H9 (cell line): Measurements from ENCODE around the gene FBXW9. TPM values are rescaled to one million over a fixed set of nuclear protein-coding genes. Genes with fewer than 3 reads are reported as not detected.

Experiments used
- DNase-seq: peaks from one replicate; pipeline ENCODE4 v3.0.0-alpha.2; 2017
- H2AFZ ChIP-seq: one replicate; pipeline ENCODE4 v1.6.1; 2013; ENCODE audit warnings: mild to moderate bottlenecking, low read length, control low read depth, moderate library complexity
- H2AK5ac ChIP-seq: 2 replicates; pipeline ENCODE4 v1.6.1; 2013; ENCODE audit warnings: low read length, control low read depth, mixed read lengths; ENCODE audit not compliant: insufficient read length
- H2BK120ac ChIP-seq: one replicate; pipeline ENCODE4 v1.6.1; 2013; ENCODE audit warnings: low read depth, mild to moderate bottlenecking, low read length, control low read depth, inconsistent platforms; ENCODE audit not compliant: poor library complexity, severe bottlenecking
- H2BK12ac ChIP-seq: 2 replicates; pipeline ENCODE4 v1.6.1; 2013; ENCODE audit warnings: low read length, control low read depth, mixed read lengths, low read depth; ENCODE audit not compliant: insufficient read length
- H2BK15ac ChIP-seq: 2 replicates; pipeline ENCODE4 v1.6.1; 2013; ENCODE audit warnings: low read depth, low read length, control low read depth
- H2BK20ac ChIP-seq: one replicate; pipeline ENCODE4 v1.6.1; 2013; ENCODE audit warnings: low read depth, mild to moderate bottlenecking, low read length, control low read depth, inconsistent platforms; ENCODE audit not compliant: poor library complexity, severe bottlenecking
- H2BK5ac ChIP-seq: 2 replicates; pipeline ENCODE4 v1.6.1; 2013; ENCODE audit warnings: low read length, control low read depth, mixed read lengths; ENCODE audit not compliant: insufficient read length
- H3K14ac ChIP-seq: 2 replicates; pipeline ENCODE4 v1.6.1; 2013; ENCODE audit warnings: low read length, control low read depth; ENCODE audit not compliant: insufficient read depth
- H3K18ac ChIP-seq: 2 replicates; pipeline ENCODE4 v1.6.1; 2013; ENCODE audit warnings: low read depth, mild to moderate bottlenecking, mixed read lengths, low read length, control low read depth; ENCODE audit not compliant: insufficient read length
- H3K23ac ChIP-seq: 2 replicates; pipeline ENCODE4 v1.6.1; 2013; ENCODE audit warnings: low read length, control low read depth, mixed read lengths, low read depth; ENCODE audit not compliant: insufficient read length
- H3K23me2 ChIP-seq: 2 replicates; pipeline ENCODE4 v1.6.1; 2013; ENCODE audit warnings: low read depth, mild to moderate bottlenecking, mixed read lengths, low read length, control low read depth; ENCODE audit not compliant: insufficient read length, poor library complexity, severe bottlenecking
- H3K27ac ChIP-seq: 2 replicates; pipeline ENCODE4 v1.5.1; 2013; ENCODE audit warnings: low read length, control low read depth, mixed read lengths, low read depth; ENCODE audit not compliant: insufficient read length
- H3K27me3 ChIP-seq: 2 replicates; pipeline ENCODE4 v1.6.1; 2013; ENCODE audit warnings: low read length, control low read depth, inconsistent platforms; ENCODE audit not compliant: insufficient read depth
- H3K4ac ChIP-seq: 2 replicates; pipeline ENCODE4 v1.6.1; 2013; ENCODE audit warnings: low read depth, mild to moderate bottlenecking, control low read depth, inconsistent platforms, low read length, moderate library complexity
- H3K4me1 ChIP-seq: 2 replicates; pipeline ENCODE4 v1.6.1; 2013; ENCODE audit warnings: low read length, control low read depth, inconsistent platforms; ENCODE audit not compliant: insufficient read depth
- H3K4me2 ChIP-seq: 2 replicates; pipeline ENCODE4 v1.6.1; 2013; ENCODE audit warnings: low read length, control low read depth, mixed read lengths; ENCODE audit not compliant: insufficient read length, insufficient read depth
- H3K56ac ChIP-seq: 2 replicates; pipeline ENCODE4 v1.6.1; 2013; ENCODE audit warnings: low read depth, mild to moderate bottlenecking, mixed read lengths, low read length, control low read depth; ENCODE audit not compliant: insufficient read length
- H3K79me1 ChIP-seq: 2 replicates; pipeline ENCODE4 v1.6.1; 2013; ENCODE audit warnings: low read depth, mild to moderate bottlenecking, moderate library complexity, low read length, control low read depth, inconsistent platforms; ENCODE audit not compliant: insufficient read depth, poor library complexity, severe bottlenecking
- H3K79me2 ChIP-seq: 2 replicates; pipeline ENCODE4 v1.6.1; 2013; ENCODE audit warnings: low read length, control low read depth, inconsistent platforms; ENCODE audit not compliant: insufficient read depth
- H3K9ac ChIP-seq: 2 replicates; pipeline ENCODE4 v1.6.1; 2013; ENCODE audit warnings: low read length, control low read depth, mixed read lengths; ENCODE audit not compliant: insufficient read length; ENCODE audit errors: extremely low read depth
- H3K9me3 ChIP-seq: one replicate; pipeline ENCODE4 v1.6.1; 2013; ENCODE audit warnings: low read depth, low read length, inconsistent platforms; ENCODE audit not compliant: control insufficient read depth
- H3T11ph ChIP-seq: one replicate; pipeline ENCODE4 v1.6.1; 2013; ENCODE audit warnings: mild to moderate bottlenecking, low read length, control low read depth, inconsistent platforms
- H4K20me1 ChIP-seq: one replicate; pipeline ENCODE4 v1.6.1; 2013; ENCODE audit not compliant: control insufficient read depth, insufficient read length, insufficient read depth
- H4K5ac ChIP-seq: 2 replicates; pipeline ENCODE4 v1.6.1; 2013; ENCODE audit warnings: low read depth, mild to moderate bottlenecking, mixed read lengths, low read length, control low read depth; ENCODE audit not compliant: insufficient read length
- H4K8ac ChIP-seq: replicated peaks from 2 replicates; pipeline ENCODE4 v1.6.1; 2013; ENCODE audit warnings: low read length, control low read depth, mixed read lengths, low read depth; ENCODE audit not compliant: insufficient read length
- H4K91ac ChIP-seq: 2 replicates; pipeline ENCODE4 v1.6.1; 2013; ENCODE audit warnings: low read depth, mild to moderate bottlenecking, moderate library complexity, mixed read lengths, low read length, control low read depth; ENCODE audit not compliant: insufficient read length
- H3K27ac Mint-ChIP-seq, 3 experiments: 2 replicates in 2 of 3; 3 replicates in 1 of 3; pipeline ENCODE4 v1.8.0; 2020 to 2021; ENCODE audit warnings: mixed read lengths in 3 of 3, mild to moderate bottlenecking in 1 of 3, moderate library complexity in 1 of 3
- H3K27me3 Mint-ChIP-seq: 2 replicates; pipeline ENCODE4 v1.8.0; 2021; ENCODE audit warnings: low read depth, mild to moderate bottlenecking, moderate library complexity, mixed read lengths
- H3K36me3 Mint-ChIP-seq, 3 experiments: 2 replicates in 2 of 3; 3 replicates in 1 of 3; pipeline ENCODE4 v1.8.0; 2020 to 2021; ENCODE audit warnings: low read depth in 3 of 3, mixed read lengths in 3 of 3; ENCODE audit not compliant: insufficient read depth in 1 of 3
- H3K4me1 Mint-ChIP-seq, 2 experiments: 2 replicates each; pipeline ENCODE4 v1.8.0; 2020; ENCODE audit warnings: mixed read lengths in 2 of 2
- H3K4me3 Mint-ChIP-seq, 2 experiments: 2 replicates in 1 of 2; 3 replicates in 1 of 2; pipeline ENCODE4 v1.8.0; 2020 to 2021; ENCODE audit warnings: mild to moderate bottlenecking in 2 of 2, mixed read lengths in 2 of 2, moderate library complexity in 1 of 2
- H3K9me3 Mint-ChIP-seq, 2 experiments: 2 replicates in 1 of 2; 3 replicates in 1 of 2; pipeline ENCODE4 v1.8.0; 2020; ENCODE audit warnings: mild to moderate bottlenecking in 2 of 2, mixed read lengths in 2 of 2, moderate library complexity in 1 of 2
- CTCF ChIP-seq: fragments of 200-600 bp; sonication (generic); conservative IDR thresholded peaks from 3 replicates; pipeline ENCODE4 v1.8.0; 2021; ENCODE audit warnings: antibody characterized with exemption, mild to moderate bottlenecking
- WGBS: extraction: QIAGEN DNeasy Blood & Tissue Kit; methylation state at CpG from one replicate; pipeline ENCODE4 v1.1.7; 2013; ENCODE audit warnings: missing lambda C conversion rate, low lambda C conversion rate, mixed read lengths; ENCODE audit not compliant: insufficient read length; ENCODE audit errors: extremely low coverage; 5-methylcytosine and 5-hydroxymethylcytosine counted together
- total RNA-seq: library from RNA; stranded (reverse); gene quantifications from 2 replicates; pipeline ENCODE4 v1.2.1, GENCODE V29; 2021

FBXW9 gene
- total RNA-seq, 1 experiment from 2014 or later, result 11.7 TPM

- H4K20me1 ChIP-seq, result no peaks in the 10 kb centered on the region
- H3K4me3 Mint-ChIP-seq, result no peak overlapping the region
- no peak overlapping the region for H4K5ac ChIP-seq
- no peaks in the 10 kb centered on the region for H3K23me2 ChIP-seq
- no peak overlapping the region for H3K14ac ChIP-seq
- H2BK5ac ChIP-seq, result no peak overlapping the region
- H3K4me1 Mint-ChIP-seq, result peaks cover 7 to 14% of the 10 kb centered on the region in 2 experiments
- no peak overlapping the region for H4K91ac ChIP-seq
- H3K9me3 ChIP-seq, result no peaks in the 10 kb centered on the region
- no peak overlapping the region for H3K4me2 ChIP-seq
- TF ChIP-seq CTCF, result no peak
- H2AK5ac ChIP-seq, result no peak overlapping the region
- no peak overlapping the region for H3K56ac ChIP-seq
- H2BK120ac ChIP-seq, result no peak overlapping the region
- no peak overlapping the region for H2BK20ac ChIP-seq
- H3T11ph ChIP-seq, result no peak overlapping the region
- no peaks in the 10 kb centered on the region for H3K4me1 ChIP-seq
- H3K27me3 ChIP-seq, result no peaks in the 10 kb centered on the region
- no peak overlapping the region for H3K4ac ChIP-seq
- peak overlapping the region in 1 of 3 experiments; percentile 35; a peak in 1 of 7 replicates for H3K27ac Mint-ChIP-seq
- peaks cover 58 to 90% (median 83%) of the 10 kb centered on the region in 3 experiments for H3K36me3 Mint-ChIP-seq
- no peak overlapping the region for H3K27ac ChIP-seq
- no peak overlapping the region for H3K9ac ChIP-seq
- H2BK15ac ChIP-seq, result no peak overlapping the region
- DNase-seq, result no peak
- no peaks in the 10 kb centered on the region; the same call in 1 of the 2 replicates for H3K27me3 Mint-ChIP-seq
- no peaks in the 10 kb centered on the region for H3K79me2 ChIP-seq
- H3K9me3 Mint-ChIP-seq, result no peaks in the 10 kb centered on the region; a peak in 1 of 5 replicates
- H2BK12ac ChIP-seq, result no peak overlapping the region
- no peak overlapping the region for H3K18ac ChIP-seq
- no peak overlapping the region for H4K8ac ChIP-seq
- no peak overlapping the region for H3K23ac ChIP-seq
- no peak overlapping the region for H2AFZ ChIP-seq
- no CpG with 5 or more reads among the region's 13 CpGs for WGBS
- H3K79me1 ChIP-seq, result no peaks in the 10 kb centered on the region
Observed at GRCh38 chr19:12706332-12706718, 9.9 kb upstream of the FBXW9 start.
